ENCODE results near the gene SCNN1A.

SCNN1A gene

GRCh38 chr12:6380141-6381121 is 5.1 kb upstream of the SCNN1A start:
- Histone ChIP-seq H3K27me3 (no peaks in the 10 kb centered on the region), H3K4me3 (ENCODE audit: low read depth in 1 of 2, low read length in 1 of 2) (no peak overlapping the region), H3K27ac (no peak overlapping the region), H3K9me3 (no peaks in the 10 kb centered on the region), H3K36me3 (no peaks in the 10 kb centered on the region), H3K4me1 (ENCODE audit: control insufficient read depth in 1 of 2, insufficient read depth in 1 of 2, low read depth in 1 of 2, low read length in 1 of 2) (peaks cover 41 to 45% of the 10 kb centered on the region in 2 experiments)
- no peak for TF ChIP-seq CTCF (IDR thresholded peaks at IDR 0.05)

DNA sequence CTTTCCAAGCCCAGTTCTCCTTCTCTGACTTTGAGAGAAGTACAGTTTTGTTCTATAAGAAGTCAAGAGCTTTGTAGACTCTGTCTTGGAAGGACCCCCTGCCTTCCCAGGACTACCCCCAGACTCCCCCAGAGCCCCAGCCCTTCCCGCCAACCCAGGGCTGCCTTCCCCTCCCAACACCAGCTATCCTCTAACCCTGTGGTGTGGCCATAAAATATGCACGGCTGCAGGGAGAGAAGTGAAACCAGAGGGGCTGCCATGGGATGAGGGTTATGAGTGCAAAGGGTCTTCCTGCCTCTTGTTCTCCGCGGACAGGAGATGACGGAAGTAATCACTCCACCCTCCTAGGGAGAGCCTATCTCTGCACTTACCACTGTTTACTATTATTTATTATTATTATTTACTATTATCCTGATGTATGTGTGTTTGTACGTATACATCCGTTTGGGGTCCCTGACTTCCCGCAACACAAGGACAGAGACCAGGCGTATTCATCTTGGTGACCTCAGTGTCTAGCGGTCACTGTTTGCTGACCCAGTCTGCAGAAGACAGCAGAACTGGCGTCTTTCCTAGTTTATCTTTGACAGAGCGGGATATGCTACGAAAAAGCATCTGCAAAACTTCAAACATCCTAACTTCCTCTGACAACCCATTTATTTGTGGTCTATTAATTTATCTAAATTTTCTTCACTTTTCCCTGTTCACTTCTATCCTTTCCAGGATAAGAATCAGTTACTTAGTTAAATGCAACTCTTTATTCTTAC is 3.5 kb upstream of the SCNN1A start:
- Histone ChIP-seq H3K9me3 (no peaks in the 10 kb centered on the region), H3K36me3 (no peaks in the 10 kb centered on the region), H3K4me3 (ENCODE audit: low read depth in 1 of 2, low read length in 1 of 2) (no peak overlapping the region), H3K27me3 (no peaks in the 10 kb centered on the region), H3K4me1 (ENCODE audit: control insufficient read depth in 1 of 2, insufficient read depth in 1 of 2, low read depth in 1 of 2, low read length in 1 of 2) (peaks cover 28 to 30% of the 10 kb centered on the region in 2 experiments), H3K27ac (no peak overlapping the region)
- no peak for TF ChIP-seq CTCF (IDR thresholded peaks at IDR 0.05)

DNA sequence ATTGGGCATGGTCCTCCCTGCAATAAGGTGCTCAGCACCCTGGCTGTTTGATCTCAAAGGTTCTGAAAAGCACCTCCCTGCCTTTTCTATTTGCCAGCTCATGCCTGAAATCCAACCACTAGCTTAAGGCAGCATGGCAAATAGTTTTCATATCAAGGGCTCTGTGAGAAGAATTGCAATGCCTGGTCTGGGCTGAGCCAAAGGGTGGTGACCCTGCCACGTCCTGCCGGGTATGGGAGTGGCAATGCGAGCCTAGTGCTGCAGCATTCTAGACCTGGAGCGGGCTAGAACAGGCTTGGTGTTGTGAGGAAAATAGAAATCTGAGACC is 2.3 kb upstream of the SCNN1A start:
- H3K27ac ChIP-seq, result no peak overlapping the region
- no peaks in the 10 kb centered on the region for H3K27me3 ChIP-seq

GRCh38 chr12:6376870-6377666 is 1.7 kb upstream of the SCNN1A start:
- Histone ChIP-seq H3K4me1 (ENCODE audit: control insufficient read depth in 1 of 2, insufficient read depth in 1 of 2, low read depth in 1 of 2, low read length in 1 of 2) (peaks cover 17 to 20% of the 10 kb centered on the region in 2 experiments), H3K9me3 (no peaks in the 10 kb centered on the region), H3K36me3 (no peaks in the 10 kb centered on the region), H3K27ac (peak overlapping the region; percentile 38), H3K4me3 (ENCODE audit: low read depth in 1 of 2, low read length in 1 of 2) (no peak overlapping the region), H3K27me3 (no peaks in the 10 kb centered on the region)
- TF ChIP-seq CTCF (IDR thresholded peaks at IDR 0.05), result no peak

More for the DNA sequence above, 2.3 kb upstream of the SCNN1A start:
- Histone ChIP-seq H3K36me3 (no peaks in the 10 kb centered on the region), H3K4me3 (ENCODE audit: low read depth in 1 of 2, low read length in 1 of 2) (no peak overlapping the region), H3K9me3 (no peaks in the 10 kb centered on the region), H3K4me1 (ENCODE audit: control insufficient read depth in 1 of 2, insufficient read depth in 1 of 2, low read depth in 1 of 2, low read length in 1 of 2) (peaks cover 17 to 20% of the 10 kb centered on the region in 2 experiments)
- TF ChIP-seq CTCF (IDR thresholded peaks at IDR 0.05), result no peak

Data from neutrophil (primary cell).